GM11168 (cell line): ENCODE data around the gene RAB18.
"Not testable (repeated sequence)": the region's sequence is repeated elsewhere in the genome, so short reads cannot be mapped to it uniquely, and the experiment has no call there.

Source experiments
- in situ Hi-C: fragments of 300-500 bp; cut with MboI; formaldehyde crosslinking; loops from one replicate; pipeline ENCODE4 v1.12.0; 2022; ENCODE audit warnings: low sequenced_read_pairs; ENCODE audit not compliant: unreplicated experiment

RAB18 gene

DNA sequence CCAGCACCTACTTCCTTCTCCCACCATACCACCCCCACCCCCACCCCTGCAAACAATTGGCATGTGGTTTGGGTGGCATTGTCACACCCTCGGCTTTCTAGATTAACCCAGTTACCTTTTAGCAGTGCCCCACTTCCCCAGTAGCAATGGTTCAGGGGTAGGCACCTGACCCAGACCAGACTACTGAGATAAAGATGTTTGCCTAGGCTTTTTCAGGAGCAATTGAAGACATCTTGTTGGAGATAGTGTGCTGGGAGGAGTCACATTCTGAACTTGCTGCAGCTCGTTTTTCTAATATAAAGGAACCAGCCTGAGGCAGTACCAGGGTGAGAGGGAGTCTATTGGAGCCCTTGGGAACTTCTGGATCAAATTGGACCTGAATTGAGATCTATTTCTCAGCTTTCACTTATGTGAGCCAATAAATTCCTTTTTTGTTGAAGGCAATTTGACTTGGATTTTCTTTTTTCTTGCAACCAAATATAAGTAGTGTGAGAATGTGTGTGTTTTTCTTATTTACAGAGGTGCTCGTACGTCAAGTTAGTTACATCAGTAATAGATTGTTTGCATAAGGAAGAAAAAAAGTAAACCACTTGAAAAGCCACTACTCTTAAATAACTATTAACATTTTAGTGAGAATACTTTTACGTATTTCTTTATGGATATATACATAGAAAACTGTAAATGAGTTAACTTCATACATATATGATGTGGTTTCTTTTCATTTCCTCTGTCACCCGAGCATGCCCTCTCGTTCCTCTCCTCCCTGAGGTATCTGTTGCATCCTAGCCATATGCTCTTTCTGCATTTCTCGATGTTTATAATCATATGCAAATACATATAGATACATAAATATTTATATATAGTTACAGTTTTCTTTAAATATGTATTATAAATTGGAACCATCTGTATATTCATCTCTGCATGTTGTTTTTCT lies 38.0 kb downstream of the RAB18 start:
- in situ Hi-C loops, result no loop called here

- in situ Hi-C loops, result no loop called here
Observed at GRCh38 chr10:27542812-27543211, 38.7 kb downstream of the RAB18 start.

DNA sequence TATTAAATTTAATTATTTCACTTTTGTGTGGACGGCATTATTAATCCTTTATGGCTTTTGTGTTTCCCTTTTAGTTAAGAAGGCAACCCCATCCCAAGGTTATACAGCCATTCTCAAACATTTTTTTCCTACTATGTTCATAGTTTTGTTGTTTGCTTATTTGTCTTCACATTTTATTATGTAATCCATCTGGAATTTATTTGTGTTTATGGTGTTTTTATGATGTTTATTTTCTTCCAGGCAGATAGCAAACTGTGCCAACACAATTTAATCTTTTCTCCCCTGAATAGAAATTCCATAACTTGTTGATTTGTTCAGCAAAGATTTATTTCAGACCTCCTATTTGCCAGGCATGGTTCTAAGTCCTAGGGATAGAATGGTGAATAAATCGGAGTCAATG lies 42.9 kb downstream of the RAB18 start:
- in situ Hi-C loops, result no loop called here

- in situ Hi-C loops, result no loop called here
Observed at GRCh38 chr10:27547482-27547881, 43.4 kb downstream of the RAB18 start.

GRCh38 chr10:27550823-27551222 lies 46.7 kb downstream of the RAB18 start:
- in situ Hi-C loops, result no loop called here

- in situ Hi-C loops, result loop anchor here (5.0 kb wide), 1 partner anchor 99 kb away; no protein-coding TSS in a partner anchor
Observed at GRCh38 chr10:27558612-27559020, 54.5 kb downstream of the RAB18 start.

DNA sequence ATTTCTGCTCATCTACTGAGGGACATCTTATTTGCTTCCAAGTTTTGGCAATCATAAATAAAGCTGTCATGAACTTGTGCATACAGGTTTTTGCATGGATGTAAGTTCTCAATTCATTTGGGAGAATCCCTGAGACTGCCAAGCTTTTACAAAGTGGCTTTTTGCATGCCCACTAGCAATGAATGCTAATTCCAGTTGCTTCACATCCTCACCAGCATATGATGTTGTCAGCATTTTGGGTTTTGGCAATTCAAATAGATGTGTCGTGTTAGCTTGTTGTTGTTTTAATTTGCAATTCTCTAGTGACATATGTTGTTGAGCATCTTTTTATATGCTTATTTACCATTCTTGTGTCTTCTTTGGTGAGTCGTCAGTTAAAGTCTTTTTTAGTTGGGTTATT lies 57.2 kb downstream of the RAB18 start:
- in situ Hi-C loops, result no loop called here

DNA sequence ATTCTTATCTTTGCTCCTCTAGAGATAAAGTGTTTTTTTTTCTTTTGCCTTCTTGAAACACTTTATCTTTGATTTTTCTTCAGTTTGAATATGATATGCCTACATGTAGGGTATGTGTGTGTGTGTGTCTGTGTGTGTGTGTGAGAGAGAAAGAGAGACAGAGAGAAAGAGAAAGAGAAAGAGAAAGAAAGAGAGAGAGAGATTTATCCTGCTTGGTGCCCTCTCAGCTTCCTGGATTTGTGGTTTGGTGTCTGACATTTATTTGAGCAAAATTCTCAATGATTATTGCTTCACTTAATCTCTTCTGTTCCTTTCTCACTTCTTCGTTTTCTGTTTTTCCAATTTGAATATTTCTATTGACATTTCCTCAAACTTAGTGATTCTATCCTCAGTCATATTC lies 60.3 kb downstream of the RAB18 start:
- in situ Hi-C loops, result no loop called here

- in situ Hi-C loops, result no loop called here
Observed at GRCh38 chr10:27564880-27565279, 60.8 kb downstream of the RAB18 start.

- in situ Hi-C loops, result no loop called here
Observed at GRCh38 chr10:27568196-27569175, 64.4 kb downstream of the RAB18 start.

DNA sequence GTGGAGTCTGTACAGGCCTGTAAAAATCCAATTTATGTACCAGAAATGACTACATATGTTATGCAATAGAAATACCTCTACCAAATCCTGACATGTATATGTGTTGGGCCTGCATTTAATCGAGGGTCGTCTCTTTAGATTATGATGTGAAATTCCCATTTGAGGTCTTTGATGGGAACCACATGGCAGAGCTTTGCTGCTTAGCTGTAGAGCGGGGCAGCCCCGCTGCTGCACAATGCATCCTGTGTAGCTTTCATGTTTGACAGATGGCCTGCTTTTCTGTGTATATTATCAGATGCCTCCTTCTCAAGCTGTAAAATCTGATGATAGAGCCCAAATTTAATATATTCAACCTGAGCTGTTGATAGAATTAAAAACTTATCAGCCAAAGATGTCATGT lies 65.8 kb downstream of the RAB18 start:
- in situ Hi-C loops, result no loop called here

GRCh38 chr10:27577038-27577437 lies 72.9 kb downstream of the RAB18 start:
- in situ Hi-C loops, result not testable (repeated sequence)

DNA sequence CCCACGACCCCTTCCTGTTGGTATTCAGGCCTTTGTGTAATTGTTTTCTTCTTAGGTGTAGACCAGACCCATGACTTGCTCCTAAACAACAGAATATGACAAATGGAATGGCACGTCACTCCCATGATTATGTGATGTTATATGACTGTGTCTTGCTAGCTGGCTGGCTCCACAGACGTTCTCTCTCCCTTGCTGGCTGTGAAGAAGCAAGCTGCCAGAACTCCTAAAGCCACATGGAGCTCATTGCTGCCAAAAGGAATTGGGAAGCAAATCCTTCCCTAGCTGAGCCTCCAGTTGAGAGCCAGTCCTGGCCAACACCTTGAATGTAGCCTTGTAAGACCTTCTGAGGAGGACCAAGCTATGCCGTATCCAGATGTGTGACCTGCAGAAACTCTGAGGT lies 74.2 kb downstream of the RAB18 start:
- in situ Hi-C loops, result no loop called here

DNA sequence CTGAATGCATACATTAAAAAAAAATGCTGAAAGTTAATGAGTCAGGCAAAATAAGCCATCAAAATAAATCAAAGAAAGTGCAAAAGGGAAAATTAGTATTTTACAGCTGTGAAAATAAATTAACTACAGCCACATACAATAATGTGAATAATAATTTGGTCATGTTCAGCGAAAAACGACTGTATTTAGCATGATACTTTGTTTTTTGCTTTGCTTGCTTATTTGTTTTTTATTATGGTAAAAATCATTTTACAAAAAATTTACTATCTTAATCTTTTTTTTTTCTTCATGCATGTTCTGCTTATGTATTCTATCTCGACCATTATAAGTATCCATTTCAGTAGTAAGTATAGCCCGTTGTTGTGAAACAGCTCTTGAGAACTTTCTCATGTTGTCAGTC lies 77.1 kb downstream of the RAB18 start:
- in situ Hi-C loops, result no loop called here

GRCh38 chr10:27584302-27584701 lies 80.2 kb downstream of the RAB18 start:
- in situ Hi-C loops, result no loop called here
